HG02943 (cell line): Measurements from ENCODE around the gene STK39.

Experiments used
- ATAC-seq: cut with Tn5 transposase; IDR thresholded peaks from one replicate; pipeline ENCODE4 v1.9.1; 2021; ENCODE audit warnings: mild to moderate bottlenecking, low read depth, moderate library complexity; ENCODE audit not compliant: unreplicated experiment

Gene STK39

GRCh38 chr2:168165985-168166901 lies 81.2 kb downstream of the STK39 start:
- ATAC-seq = no peak

- no peak for ATAC-seq
Measured at GRCh38 chr2:168165397-168165796, 82.0 kb downstream of the STK39 start.

GRCh38 chr2:168160897-168161296 lies 86.5 kb downstream of the STK39 start:
- ATAC-seq = no peak

- no peak for ATAC-seq
Measured at GRCh38 chr2:168159754-168160585, 87.4 kb downstream of the STK39 start.

GRCh38 chr2:168158586-168158985 lies 88.8 kb downstream of the STK39 start:
- ATAC-seq = no peak

- no peak for ATAC-seq
Measured at GRCh38 chr2:168157926-168158325, 89.5 kb downstream of the STK39 start.

- no peak for ATAC-seq
Measured at GRCh38 chr2:168157070-168157469, 90.3 kb downstream of the STK39 start.

- no peak for ATAC-seq
Measured at GRCh38 chr2:168156661-168157060, 90.7 kb downstream of the STK39 start.

GRCh38 chr2:168155680-168156079 lies 91.7 kb downstream of the STK39 start:
- no peak for ATAC-seq

- no peak for ATAC-seq
Measured at GRCh38 chr2:168155046-168155445, 92.3 kb downstream of the STK39 start.

GRCh38 chr2:168152902-168153530 lies 94.4 kb downstream of the STK39 start:
- no peak for ATAC-seq

GRCh38 chr2:168149986-168150385 lies 97.4 kb downstream of the STK39 start:
- ATAC-seq = no peak

GRCh38 chr2:168149150-168149974 lies 98.0 kb downstream of the STK39 start:
- no peak for ATAC-seq

GRCh38 chr2:168147830-168148794 lies 99.3 kb downstream of the STK39 start:
- no peak for ATAC-seq

GRCh38 chr2:168146892-168147810 lies 100.2 kb downstream of the STK39 start:
- no peak for ATAC-seq

- ATAC-seq = no peak
Measured at GRCh38 chr2:168145426-168146310, 101.7 kb downstream of the STK39 start.

- ATAC-seq = no peak
Measured at GRCh38 chr2:168145011-168145410, 102.4 kb downstream of the STK39 start.
